Right lobe of liver (tissue), 4 donors: ENCODE data around the gene RPL3.

Experiments
- CTCF ChIP-seq, 4 donors: fragments of 200-600 bp in 3 of 4; fragments of 450-650 bp in 1 of 4; IDR thresholded peaks; one replicate each; pipeline versions ENCODE4 v1.5.1 to v1.8.0; 2016 to 2022; ENCODE audit warnings: antibody characterized with exemption in 4 of 4, mild to moderate bottlenecking in 2 of 4
- POLR2A ChIP-seq: fragments of 450-650 bp; IDR thresholded peaks from one replicate; pipeline ENCODE4 v1.6.1; 2017; ENCODE audit warnings: antibody characterized with exemption, mild to moderate bottlenecking
- donor health status: DM: no; HTN: no; CAD: no.
- donor health status: DM: no; HTN: no; CAD: no.
- donor health status: DM: no; HTN: yes; CAD: no.

GRCh38 chr22:39264349-39265038 lies 54.9 kb downstream of the RPL3 start:
- TF ChIP-seq CTCF (IDR thresholded peaks at IDR 0.05): no peak
- TF ChIP-seq POLR2A: no peak
